SKM-1 (cell line): Measurements from ENCODE around the gene LGALS13.
"Not testable (repeated sequence)": the region's sequence is repeated elsewhere in the genome, so short reads cannot be mapped to it uniquely, and the experiment has no call there.

Experiments used
- DNase-seq: peaks from one replicate; lab custom pipeline; 2025; ENCODE audit not compliant: unreplicated experiment; lab: John Stamatoyannopoulos, UW

Gene LGALS13

GRCh38 chr19:39613597-39613996, 11.3 kb downstream of the LGALS13 start:
- no peak for DNase-seq

GRCh38 chr19:39617745-39618144, 15.4 kb downstream of the LGALS13 start:
- no peak for DNase-seq

GRCh38 chr19:39623946-39624345, 21.6 kb downstream of the LGALS13 start:
- DNase-seq: no peak

GRCh38 chr19:39627631-39628030, 25.3 kb downstream of the LGALS13 start:
- not testable (repeated sequence) for DNase-seq

GRCh38 chr19:39631178-39631577, 28.9 kb downstream of the LGALS13 start:
- DNase-seq: no peak

- DNase-seq: no peak
Observed at GRCh38 chr19:39631626-39632025, 29.3 kb downstream of the LGALS13 start.

GRCh38 chr19:39637891-39638290, 35.6 kb downstream of the LGALS13 start:
- DNase-seq: no peak

GRCh38 chr19:39641773-39642172, 39.4 kb downstream of the LGALS13 start:
- no peak for DNase-seq

- no peak for DNase-seq
Observed at GRCh38 chr19:39643591-39643990, 41.3 kb downstream of the LGALS13 start.

- no peak for DNase-seq
Observed at GRCh38 chr19:39645800-39646411, 43.6 kb downstream of the LGALS13 start.

GRCh38 chr19:39647918-39648317, 45.6 kb downstream of the LGALS13 start:
- no peak for DNase-seq

- no peak for DNase-seq
Observed at GRCh38 chr19:39655613-39656012, 53.3 kb downstream of the LGALS13 start, which contains the start of gene LGALS16. Gene LGALS16, plus strand, starts transcription at chr19:39655913. Its CDS starts 49 bp downstream, at chr19:39655962.
